ENCODE results near the gene SYNJ2.

DNA sequence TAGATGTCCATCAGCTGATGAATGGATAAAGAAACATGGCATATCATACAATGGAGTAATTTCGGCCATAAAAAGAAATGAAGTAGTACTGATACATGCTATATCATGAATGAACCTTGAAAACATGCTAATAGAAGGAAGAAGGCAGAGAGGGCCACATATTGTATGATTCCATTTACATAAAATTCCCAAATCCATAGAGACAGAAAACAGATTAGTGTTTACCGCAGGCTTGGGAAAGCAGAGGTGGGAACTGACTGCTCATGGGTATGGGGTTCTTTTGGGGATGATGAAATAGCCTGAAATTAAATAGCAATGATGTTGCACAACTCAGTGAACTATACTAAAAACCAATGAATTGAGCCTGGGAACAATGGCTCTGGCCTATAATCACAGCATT is 128.1 kb downstream of the SYNJ2 start:
- TF ChIP-seq POLR2AphosphoS5 (IDR thresholded peaks at IDR 0.05; ENCODE audit: insufficient read depth in 1 of 2, low read depth in 1 of 2) (no peak), POLR2A (IDR thresholded peaks at IDR 0.05) (no peak)
- TF ChIP-seq, protein P1, sequence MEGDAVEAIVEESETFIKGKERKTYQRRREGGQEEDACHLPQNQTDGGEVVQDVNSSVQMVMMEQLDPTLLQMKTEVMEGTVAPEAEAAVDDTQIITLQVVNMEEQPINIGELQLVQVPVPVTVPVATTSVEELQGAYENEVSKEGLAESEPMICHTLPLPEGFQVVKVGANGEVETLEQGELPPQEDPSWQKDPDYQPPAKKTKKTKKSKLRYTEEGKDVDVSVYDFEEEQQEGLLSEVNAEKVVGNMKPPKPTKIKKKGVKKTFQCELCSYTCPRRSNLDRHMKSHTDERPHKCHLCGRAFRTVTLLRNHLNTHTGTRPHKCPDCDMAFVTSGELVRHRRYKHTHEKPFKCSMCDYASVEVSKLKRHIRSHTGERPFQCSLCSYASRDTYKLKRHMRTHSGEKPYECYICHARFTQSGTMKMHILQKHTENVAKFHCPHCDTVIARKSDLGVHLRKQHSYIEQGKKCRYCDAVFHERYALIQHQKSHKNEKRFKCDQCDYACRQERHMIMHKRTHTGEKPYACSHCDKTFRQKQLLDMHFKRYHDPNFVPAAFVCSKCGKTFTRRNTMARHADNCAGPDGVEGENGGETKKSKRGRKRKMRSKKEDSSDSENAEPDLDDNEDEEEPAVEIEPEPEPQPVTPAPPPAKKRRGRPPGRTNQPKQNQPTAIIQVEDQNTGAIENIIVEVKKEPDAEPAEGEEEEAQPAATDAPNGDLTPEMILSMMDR (IDR thresholded peaks at IDR 0.05) = no peak
